Brain microvascular endothelial cell (primary cell): ENCODE results near the gene RNF151.

Source experiments
- DNase-seq: peaks from one replicate; pipeline ENCODE4 v3.0.0-alpha.2; 2020
- H3K27ac ChIP-seq: fragments of 250-450 bp; sonication (Bioruptor Pico); 2 replicates; pipeline ENCODE4 v1.5.1; 2020; ENCODE audit warnings: mild to moderate bottlenecking, moderate library complexity
- H3K27me3 ChIP-seq: fragments of 250-450 bp; sonication (Bioruptor Pico); replicated peaks from 2 replicates; pipeline ENCODE4 v1.5.1; 2020; ENCODE audit warnings: mild to moderate bottlenecking
- H3K36me3 ChIP-seq: fragments of 250-450 bp; sonication (Bioruptor Pico); replicated peaks from 2 replicates; pipeline ENCODE4 v1.5.1; 2020; ENCODE audit warnings: mild to moderate bottlenecking
- H3K4me3 ChIP-seq: 2 replicates; pipeline ENCODE4 v1.5.1; 2011; ENCODE audit warnings: low read depth, mild to moderate bottlenecking, control low read depth, low read length, moderate library complexity
- in situ Hi-C: cut with HindIII; loops from 2 replicates; pipeline ENCODE4 v1.10.0; 2017; ENCODE audit warnings: low sequenced_read_pairs, low pct_ligation_motif_present
- TF ChIP-seq, protein P1 (sequence below): IDR thresholded peaks from 2 replicates; pipeline ENCODE4 v1.5.1; 2011; ENCODE audit warnings: low read depth, mild to moderate bottlenecking, moderate library complexity, low read length, control low read depth, inconsistent platforms; ENCODE audit errors: missing control alignments

The RNF151 gene

DNA sequence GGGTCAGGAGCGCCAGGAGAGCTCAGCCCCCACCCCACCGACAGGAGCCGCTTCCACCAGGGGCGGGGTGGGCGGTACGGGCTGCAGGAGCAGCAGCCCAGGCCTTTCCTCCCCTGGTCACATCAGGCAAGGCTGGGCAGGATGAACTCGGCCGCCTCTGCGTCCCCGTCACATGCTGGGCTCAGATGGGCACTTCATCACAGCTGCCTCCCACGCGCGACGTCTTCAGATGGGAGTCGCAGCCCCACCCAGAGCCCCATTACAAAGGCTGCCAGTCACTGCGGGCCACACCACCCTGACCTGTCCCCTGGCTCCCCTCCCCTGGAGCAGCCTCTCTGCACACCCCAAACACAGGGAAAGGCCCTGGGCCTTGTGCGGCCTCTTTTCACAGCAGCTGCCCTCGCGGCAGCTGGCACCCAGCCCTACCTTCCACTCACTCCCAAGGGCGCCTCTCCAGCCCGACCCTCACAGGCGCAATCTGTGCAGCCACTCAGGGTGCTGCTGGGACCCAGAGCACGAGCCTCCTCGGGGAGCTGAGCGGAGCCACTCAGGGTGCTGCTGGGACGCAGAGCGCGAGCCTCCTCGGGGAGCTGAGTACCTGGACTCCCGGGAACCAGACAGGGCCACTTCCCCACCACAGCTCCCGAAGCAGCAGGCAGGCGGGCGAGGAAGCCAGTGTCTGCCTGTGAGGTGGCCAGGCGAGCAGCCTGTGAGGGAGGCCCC is 38.3 kb downstream of the RNF151 start:
- in situ Hi-C loops, result no loop called here

DNA sequence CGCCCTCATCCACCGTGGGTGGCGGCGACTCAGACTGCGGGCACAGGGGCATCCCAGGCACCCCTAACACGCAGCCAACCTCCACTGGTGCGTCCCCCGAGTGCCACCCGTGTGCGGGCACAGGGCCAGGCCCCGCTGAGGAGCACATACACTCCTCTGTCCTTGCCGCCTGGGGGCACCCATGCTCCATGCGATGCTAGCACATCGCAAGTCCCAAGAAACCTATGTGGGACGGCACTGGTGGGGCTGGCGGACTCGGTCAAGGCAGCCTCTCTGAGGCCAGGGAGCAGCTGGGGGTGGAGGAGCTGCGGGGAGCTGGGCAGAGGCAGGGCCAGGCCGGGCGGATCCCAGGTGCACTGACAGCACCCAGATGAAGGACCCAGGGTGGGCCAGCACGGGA is 39.0 kb downstream of the RNF151 start:
- in situ Hi-C loops, result no loop called here
- TF ChIP-seq, protein P1, sequence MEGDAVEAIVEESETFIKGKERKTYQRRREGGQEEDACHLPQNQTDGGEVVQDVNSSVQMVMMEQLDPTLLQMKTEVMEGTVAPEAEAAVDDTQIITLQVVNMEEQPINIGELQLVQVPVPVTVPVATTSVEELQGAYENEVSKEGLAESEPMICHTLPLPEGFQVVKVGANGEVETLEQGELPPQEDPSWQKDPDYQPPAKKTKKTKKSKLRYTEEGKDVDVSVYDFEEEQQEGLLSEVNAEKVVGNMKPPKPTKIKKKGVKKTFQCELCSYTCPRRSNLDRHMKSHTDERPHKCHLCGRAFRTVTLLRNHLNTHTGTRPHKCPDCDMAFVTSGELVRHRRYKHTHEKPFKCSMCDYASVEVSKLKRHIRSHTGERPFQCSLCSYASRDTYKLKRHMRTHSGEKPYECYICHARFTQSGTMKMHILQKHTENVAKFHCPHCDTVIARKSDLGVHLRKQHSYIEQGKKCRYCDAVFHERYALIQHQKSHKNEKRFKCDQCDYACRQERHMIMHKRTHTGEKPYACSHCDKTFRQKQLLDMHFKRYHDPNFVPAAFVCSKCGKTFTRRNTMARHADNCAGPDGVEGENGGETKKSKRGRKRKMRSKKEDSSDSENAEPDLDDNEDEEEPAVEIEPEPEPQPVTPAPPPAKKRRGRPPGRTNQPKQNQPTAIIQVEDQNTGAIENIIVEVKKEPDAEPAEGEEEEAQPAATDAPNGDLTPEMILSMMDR, result peak; percentile 54
- no peaks in the 10 kb centered on the region for H3K27me3 ChIP-seq
- peaks cover 30% of the 10 kb centered on the region for H3K36me3 ChIP-seq
- no peak for DNase-seq
- H3K4me3 ChIP-seq, result no peak overlapping the region
- H3K27ac ChIP-seq, result no peak overlapping the region

More for the DNA sequence above, 38.3 kb downstream of the RNF151 start:
- H3K27me3 ChIP-seq, result no peaks in the 10 kb centered on the region
- no peak overlapping the region for H3K4me3 ChIP-seq
- H3K36me3 ChIP-seq, result peaks cover 37% of the 10 kb centered on the region
- TF ChIP-seq, protein P1, result no peak
- DNase-seq, result no peak
- no peak overlapping the region for H3K27ac ChIP-seq

DNA sequence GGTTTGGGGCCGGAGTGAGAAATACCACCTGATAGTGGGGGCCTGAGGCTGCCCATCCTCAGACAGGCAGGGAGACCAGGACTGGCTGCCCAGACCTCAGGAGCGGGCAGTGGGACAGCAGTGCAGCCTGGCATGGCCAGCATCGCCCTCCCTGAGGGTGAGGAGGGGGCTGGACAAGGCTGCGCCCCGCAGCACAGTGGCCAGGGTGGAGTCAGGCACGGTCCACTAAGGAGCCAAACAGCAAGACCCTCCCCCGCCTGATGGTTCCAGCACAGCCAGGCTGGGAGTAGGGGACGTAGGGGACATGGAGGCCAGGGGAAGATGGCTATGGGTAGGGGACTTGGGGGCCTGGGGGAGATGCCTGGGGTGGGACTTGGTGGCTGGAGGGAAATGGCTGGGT is 39.7 kb downstream of the RNF151 start:
- in situ Hi-C loops, result no loop called here
- no peak for DNase-seq
- H3K27ac ChIP-seq, result no peak overlapping the region
- H3K27me3 ChIP-seq, result no peaks in the 10 kb centered on the region
- H3K4me3 ChIP-seq, result no peak overlapping the region
- peaks cover 24% of the 10 kb centered on the region for H3K36me3 ChIP-seq
- TF ChIP-seq, protein P1, result no peak

- no peaks in the 10 kb centered on the region for H3K27me3 ChIP-seq
- DNase-seq, result no peak
- no peak overlapping the region for H3K27ac ChIP-seq
- in situ Hi-C loops, result no loop called here
- peaks cover 14% of the 10 kb centered on the region for H3K36me3 ChIP-seq
- TF ChIP-seq, protein P1, result no peak
- H3K4me3 ChIP-seq, result peak overlapping the region; percentile 73
Measured at GRCh38 chr16:2007081-2007836, 40.6 kb downstream of the RNF151 start.

GRCh38 chr16:2008009-2008526 is 41.4 kb downstream of the RNF151 start:
- Histone ChIP-seq H3K27ac (no peak overlapping the region), H3K27me3 (no peaks in the 10 kb centered on the region), H3K36me3 (peaks cover 6% of the 10 kb centered on the region), H3K4me3 (peak overlapping the region; percentile 73)
- no peak for DNase-seq
- TF ChIP-seq, protein P1, result no peak
- in situ Hi-C loops, result no loop called here
